ENCODE measurements around the gene LUC7L. TPM values are rescaled to one million over a fixed set of nuclear protein-coding genes. Genes with fewer than 3 reads are reported as not detected.
A peak's percentile ranks its signal among the peaks of the same experiment; 100 is the strongest.

LUC7L gene
- total and polyA plus RNA-seq, 2 of the 8 experiments (the other 6 are each of a cell fraction or from before 2014, with no cell fraction given): 49.7 to 129 TPM

- Histone ChIP-seq H3K18ac (ENCODE audit: extremely low read depth, low read length) (no peak overlapping the region), H2BK20ac (ENCODE audit: low read length) (0 out of 2 replicates have a peak overlapping the region, but pooled peaks have one; percentile 52), H3K4me3 (ENCODE audit: extremely low read depth in 1 of 4, insufficient read depth in 2 of 4, low read depth in 3 of 4, low read length in 4 of 4) (no peak overlapping the region), H3K79me1 (ENCODE audit: low read depth, low read length) (no peaks in the 10 kb centered on the region), H4K91ac (replicated peaks; ENCODE audit: insufficient read length, low read length) (no peak overlapping the region), H2AK5ac (ENCODE audit: low read depth, low read length) (no peak overlapping the region; the same call in 1 of the 2 replicates), H3K27me3 (replicated peaks in 1 of 4; ENCODE audit: control insufficient read depth in 3 of 4, extremely low read depth in 1 of 4, insufficient read depth in 3 of 4, low read length in 3 of 4) (peaks cover 50 to 78% (median 71%) of the 10 kb centered on the region in 4 experiments), H3K23me2 (ENCODE audit: low read depth, low read length) (peaks cover 10% of the 10 kb centered on the region; the same call in 1 of the 2 replicates), H2BK15ac (ENCODE audit: low read length) (no peak overlapping the region), H3K36me3 (ENCODE audit: control insufficient read depth in 2 of 4, insufficient read depth in 4 of 4, low read length in 3 of 4) (peaks cover 0 to 9% (median 0%) of the 10 kb centered on the region in 4 experiments; a peak in 2 of 8 replicates), H3K4me1 (replicated peaks in 1 of 4; ENCODE audit: control insufficient read depth in 3 of 4, insufficient read depth in 4 of 4, low read length in 3 of 4) (peaks cover 0 to 20% (median 16%) of the 10 kb centered on the region in 4 experiments; a peak in 6 of 7 replicates), H3K79me2 (ENCODE audit: control insufficient read depth in 1 of 2, insufficient read depth in 2 of 2, low read length in 2 of 2) (no peaks in the 10 kb centered on the region), H3K27ac (ENCODE audit: low read depth, low read length) (no peak overlapping the region), H3K4me2 (ENCODE audit: insufficient read depth in 1 of 2, low read depth in 2 of 2, low read length in 2 of 2) (no peak overlapping the region), H4K8ac (ENCODE audit: extremely low read depth, insufficient read depth, low read length) (no peak overlapping the region), H3K56ac (replicated peaks; ENCODE audit: insufficient read length, low read depth, low read length) (no peak overlapping the region), H2BK5ac (ENCODE audit: low read depth, low read length) (no peak overlapping the region), H2AFZ (ENCODE audit: low read length) (no peak overlapping the region), H3K9me3 (ENCODE audit: insufficient read depth in 2 of 2, low read depth in 1 of 2, low read length in 1 of 2) (no peaks in the 10 kb centered on the region), H3K14ac (ENCODE audit: insufficient read length) (no peak overlapping the region), H2BK120ac (replicated peaks; ENCODE audit: low read depth, low read length) (no peak overlapping the region), H3K4ac (replicated peaks; ENCODE audit: insufficient read length, low read depth, low read length) (no peak overlapping the region), H3K23ac (ENCODE audit: insufficient read length) (no peak overlapping the region), H2BK12ac (ENCODE audit: low read depth, low read length) (no peak overlapping the region), H4K5ac (ENCODE audit: insufficient read length, low read depth, low read length) (no peak overlapping the region), H4K20me1 (replicated peaks in 1 of 2; ENCODE audit: control insufficient read depth in 1 of 2, insufficient read depth in 2 of 2, low read length in 2 of 2) (peaks cover 2 to 8% of the 10 kb centered on the region in 2 experiments), H3K9ac (replicated peaks in 1 of 4; ENCODE audit: extremely low read depth in 1 of 4, low read depth in 3 of 4, low read length in 3 of 4) (no peak overlapping the region)
- ChIA-PET CTCF (ENCODE audit: partially characterized antibody) (interaction anchor here (0.6 to 5.6 kb wide), 8 partner anchors 10 to 1977 kb away, joined by 3 to 24 read pairs (median 4); no protein-coding TSS in a partner anchor), POLR2A (ENCODE audit: partially characterized antibody) (interaction anchor here (1.3 to 5.0 kb wide), 3 partner anchors 9 to 93 kb away, joined by 3 to 29 read pairs (median 16); partner anchors contain the start of gene HBQ1)
- 77% methylated on average over 6 of the region's 6 CpGs; no CpG with 5 or more reads in 1 of the 2 experiments for WGBS, 2 experiments (ENCODE audit: extremely low coverage in 1 of 2, insufficient coverage in 1 of 2, insufficient read length in 1 of 2, insufficient replicate concordance in 2 of 2, low coverage in 1 of 2, low lambda C conversion rate in 2 of 2, missing lambda C conversion rate in 1 of 2)
- no peak for DNase-seq (ENCODE audit: low read depth in 1 of 2, low spot score in 2 of 2)
- TF ChIP-seq NRF1 (IDR thresholded peaks at IDR 0.05; ENCODE audit: low read depth, low read length): no peak
- no peak for TF ChIP-seq FOSL1 (IDR thresholded peaks at IDR 0.05; ENCODE audit: insufficient read depth, low read depth, low read length)
- TF ChIP-seq KDM4A (IDR thresholded peaks at IDR 0.05; ENCODE audit: low read depth, low read length, severe bottlenecking): no peak
- TF ChIP-seq GABPA (IDR thresholded peaks at IDR 0.05; ENCODE audit: borderline replicate concordance, insufficient read depth, low read length): no peak
- no peak for TF ChIP-seq ZNF274 (IDR thresholded peaks at IDR 0.05; ENCODE audit: borderline replicate concordance, extremely low read depth, low read length)
- no peak for TF ChIP-seq TAF7 (optimal IDR thresholded peaks at IDR 0.05; ENCODE audit: borderline replicate concordance, low read depth, low read length)
- no peak for TF ChIP-seq SIX5 (IDR thresholded peaks at IDR 0.05; ENCODE audit: low read depth, low read length)
- no peak for TF ChIP-seq CHD2 (IDR thresholded peaks at IDR 0.05; ENCODE audit: low read length)
- no peak for TF ChIP-seq SAP30 (IDR thresholded peaks at IDR 0.05; ENCODE audit: insufficient read depth, insufficient replicate concordance, low read length)
- TF ChIP-seq CBX8 (IDR thresholded peaks at IDR 0.05; ENCODE audit: borderline replicate concordance, low read depth, low read length): no peak
- TF ChIP-seq EZH2 (IDR thresholded peaks at IDR 0.05; ENCODE audit: low read depth, low read length, severe bottlenecking): no peak
- no peak for TF ChIP-seq TBP (IDR thresholded peaks at IDR 0.05; ENCODE audit: low read depth, low read length)
- FAIRE-seq: no peak
Observed at GRCh38 chr16:168424-168823, 60.8 kb downstream of the LUC7L start.
